ENCODE results near the gene HTD2. TPM values are rescaled to one million over a fixed set of nuclear protein-coding genes. Genes with fewer than 3 reads are reported as not detected.
"Not testable (repeated sequence)": the region's sequence is repeated elsewhere in the genome, so short reads cannot be mapped to it uniquely, and the experiment has no call there.

Gene HTD2
- polyA plus RNA-seq, 3 donors: 1.2 to 7.8 (median 3.2) TPM

DNA sequence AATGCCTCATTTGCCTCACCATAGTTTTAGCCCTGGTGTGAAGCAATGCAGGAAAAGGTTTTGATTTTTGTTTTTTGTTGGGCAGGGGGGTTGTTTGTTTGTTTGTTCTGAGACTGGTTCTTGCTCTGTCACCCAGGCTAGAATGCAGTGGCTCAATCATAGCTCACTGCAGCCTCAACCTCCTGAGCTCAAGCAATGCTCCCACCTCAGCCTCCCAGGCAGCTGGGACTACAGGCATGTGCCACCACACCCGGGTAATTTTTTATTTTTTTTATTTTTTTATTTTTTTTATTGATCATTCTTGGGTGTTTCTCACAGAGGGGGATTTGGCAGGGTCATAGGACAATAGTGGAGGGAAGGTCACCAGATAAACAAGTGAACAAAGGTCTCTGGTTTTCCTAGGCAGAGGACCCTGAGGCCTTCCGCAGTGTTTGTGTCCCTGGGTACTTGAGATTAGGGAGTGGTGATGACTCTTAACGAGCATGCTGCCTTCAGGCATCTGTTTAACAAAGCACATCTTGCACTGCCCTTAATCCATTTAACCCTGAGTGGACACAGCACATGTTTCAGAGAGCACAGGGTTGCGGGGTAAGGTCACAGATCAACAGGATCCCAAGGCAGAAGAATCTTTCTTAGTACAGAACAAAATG lies 17.2 kb upstream of the HTD2 start:
- WGBS, 3 donors: 92 to 97% (median 92%) methylated on average over 3 of the region's 4 CpGs
- H3K27ac ChIP-seq (ENCODE audit: low read depth, low read length): not testable (repeated sequence)

DNA sequence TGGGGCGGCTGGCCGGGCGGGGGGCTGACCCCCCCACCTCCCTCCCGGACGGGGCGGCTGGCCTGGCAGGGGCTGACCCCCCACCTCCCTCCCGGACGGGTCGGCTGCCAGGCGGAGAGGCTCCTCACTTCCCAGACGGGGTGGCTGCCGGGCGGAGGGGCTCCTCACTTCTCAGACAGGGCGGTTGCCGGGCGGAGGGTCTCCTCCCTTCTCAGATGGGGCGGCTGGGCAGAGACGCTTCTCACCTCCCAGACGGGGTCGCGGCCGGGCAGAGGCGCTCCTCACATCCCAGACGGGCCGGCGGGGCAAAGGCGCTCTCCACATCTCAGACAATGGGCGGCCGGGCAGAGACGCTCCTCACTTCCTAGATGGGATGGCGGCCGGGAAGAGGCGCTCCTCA lies 15.9 kb upstream of the HTD2 start:
- H3K27ac ChIP-seq (ENCODE audit: low read depth, low read length): not testable (repeated sequence)
- 97 to 98% (median 98%) methylated on average over 11 to 31 of the region's 33 CpGs for WGBS, 3 donors

DNA sequence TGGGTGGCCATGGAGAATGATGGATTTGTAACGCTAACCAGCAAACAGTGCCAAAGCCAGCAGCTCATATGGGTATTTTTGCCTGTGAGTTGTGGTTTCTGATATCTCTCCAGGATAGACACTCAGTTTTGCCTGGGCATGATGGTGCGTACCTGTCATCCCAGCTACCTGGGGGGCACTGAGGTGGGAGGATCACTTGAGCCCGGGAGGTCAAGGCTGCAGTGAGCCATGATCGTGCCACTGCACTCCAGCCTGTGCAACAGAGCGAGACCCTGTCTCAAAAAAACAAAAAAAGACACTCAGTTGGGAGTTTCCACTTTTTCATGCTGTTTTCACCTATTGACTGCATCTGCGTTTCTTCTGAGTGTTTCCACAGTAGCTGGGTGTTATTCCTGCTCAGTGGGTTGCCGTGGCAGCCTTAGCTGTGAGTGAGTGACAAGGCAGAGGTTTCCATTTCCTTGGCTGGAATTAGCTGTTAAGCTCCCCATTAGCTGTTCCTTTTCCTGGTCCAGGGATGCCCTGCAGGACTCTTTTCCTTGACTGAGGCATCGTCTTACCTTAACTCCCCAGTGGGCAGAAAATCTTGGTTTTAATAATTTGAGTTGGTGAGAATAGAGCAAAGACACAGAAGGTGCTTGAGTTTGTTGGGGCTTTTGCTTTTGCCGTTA lies 14.5 kb upstream of the HTD2 start:
- H3K27ac ChIP-seq (ENCODE audit: low read depth, low read length): no peak overlapping the region
- WGBS, 3 donors: 79 to 93% (median 87%) methylated on average over 9 of the region's 9 CpGs

DNA sequence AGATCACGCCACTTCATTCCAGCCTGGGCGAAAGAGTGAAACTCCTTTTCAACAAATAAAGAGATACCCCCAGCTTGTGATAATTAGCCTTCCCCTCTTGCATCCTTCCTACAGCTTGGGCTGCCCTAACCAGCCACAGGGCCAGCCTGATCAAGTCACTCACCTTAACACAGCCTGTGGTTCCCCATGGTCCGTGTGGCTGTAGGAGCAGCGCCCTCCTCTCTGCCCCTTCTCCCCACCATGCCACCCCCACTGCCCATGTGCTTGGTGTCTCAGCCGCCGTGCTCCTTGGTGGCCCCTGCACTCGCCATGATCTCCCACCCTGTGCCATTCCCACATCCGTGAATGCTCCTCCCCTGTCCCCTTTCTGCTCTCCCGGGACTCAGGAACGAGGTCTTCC lies 13.5 kb upstream of the HTD2 start:
- WGBS, 3 donors: 84 to 89% (median 86%) methylated on average over 10 of the region's 10 CpGs
- no peak overlapping the region for H3K27ac ChIP-seq (ENCODE audit: low read depth, low read length)

DNA sequence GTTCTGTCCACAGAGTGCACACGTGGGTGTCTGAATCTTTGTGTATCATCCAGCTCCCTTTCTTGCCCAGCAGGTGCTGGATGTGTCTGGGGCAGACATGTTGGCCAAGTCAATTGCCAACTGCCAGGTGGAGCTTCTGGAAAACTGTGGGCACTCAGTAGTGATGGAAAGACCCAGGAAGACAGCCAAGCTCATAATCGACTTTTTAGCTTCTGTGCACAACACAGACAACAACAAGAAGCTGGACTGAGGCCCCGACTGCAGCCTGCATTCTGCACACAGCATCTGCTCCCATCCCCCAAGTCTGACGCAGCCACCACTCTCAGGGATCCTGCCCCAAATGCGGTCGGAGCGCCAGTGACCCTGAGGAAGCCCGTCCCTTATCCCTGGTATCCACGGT lies 12.8 kb upstream of the HTD2 start:
- no peak overlapping the region for H3K27ac ChIP-seq (ENCODE audit: low read depth, low read length)
- 67 to 81% (median 81%) methylated on average over 9 of the region's 9 CpGs for WGBS, 3 donors

DNA sequence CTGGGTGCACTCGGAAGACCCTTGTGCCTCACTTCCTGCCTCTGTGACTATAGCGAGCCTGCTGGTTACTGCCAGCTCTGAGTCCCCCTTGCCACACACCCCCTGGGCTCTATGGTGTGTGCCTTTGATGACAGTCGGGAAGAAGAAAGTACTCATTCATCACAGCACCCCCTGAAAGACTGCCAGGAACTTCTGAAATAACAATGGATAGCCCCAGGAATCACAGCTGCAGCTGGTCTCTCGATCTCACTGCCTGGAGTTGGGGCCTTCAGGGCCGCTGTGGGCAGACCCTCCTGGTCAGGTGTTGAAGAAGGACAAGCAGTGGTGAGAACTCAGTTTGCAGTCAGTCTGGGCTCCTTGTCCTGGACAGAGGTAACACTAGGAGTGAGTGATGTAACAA lies 10.1 kb upstream of the HTD2 start:
- no peak overlapping the region for H3K27ac ChIP-seq (ENCODE audit: low read depth, low read length)
- 59 to 69% (median 65%) methylated on average over 5 of the region's 5 CpGs for WGBS, 3 donors

DNA sequence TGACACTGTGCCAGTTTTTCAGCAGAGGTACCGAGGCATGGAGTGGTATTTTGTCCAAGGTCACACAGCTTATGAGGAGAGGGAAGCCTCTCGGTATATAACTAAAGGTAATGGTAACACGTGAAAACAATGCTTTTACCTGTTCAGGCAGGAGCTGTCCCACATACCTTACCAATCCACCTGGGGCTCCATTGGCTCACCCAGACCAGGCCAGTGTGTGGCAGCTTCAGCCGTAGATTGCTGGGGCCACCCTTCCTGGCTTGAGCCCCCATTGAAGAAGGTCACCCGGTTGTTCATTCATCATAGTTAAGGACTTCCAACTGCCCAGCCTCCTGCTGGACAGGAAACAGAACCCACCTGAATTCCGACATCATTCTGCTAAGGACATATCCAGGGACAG lies 9.5 kb upstream of the HTD2 start:
- 43 to 76% (median 74%) methylated on average over 6 of the region's 6 CpGs for WGBS, 3 donors
- no peak overlapping the region for H3K27ac ChIP-seq (ENCODE audit: low read depth, low read length)

DNA sequence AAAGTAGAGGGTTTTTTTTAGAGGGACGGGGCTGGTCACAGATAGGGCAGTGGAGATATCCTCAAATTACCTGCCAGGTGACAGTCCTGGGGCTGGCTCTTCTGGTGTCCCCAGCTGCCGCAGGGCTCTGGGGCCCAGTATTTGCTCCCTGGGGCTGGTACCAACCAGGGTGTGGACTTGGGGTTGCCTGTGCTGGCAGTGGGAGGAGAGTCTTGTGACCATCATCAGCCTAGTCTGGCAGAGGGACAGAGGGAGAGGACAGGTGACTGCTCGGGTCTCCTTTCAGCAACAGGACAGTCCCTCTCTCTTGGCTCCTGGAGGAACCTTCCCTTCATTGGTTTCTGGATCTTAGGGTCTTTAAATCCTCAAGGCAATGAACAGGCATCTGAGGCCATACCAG lies 8.1 kb upstream of the HTD2 start:
- H3K27ac ChIP-seq (ENCODE audit: low read depth, low read length): no peak overlapping the region
- WGBS, 3 donors: 56 to 81% (median 77%) methylated on average over 3 of the region's 3 CpGs

DNA sequence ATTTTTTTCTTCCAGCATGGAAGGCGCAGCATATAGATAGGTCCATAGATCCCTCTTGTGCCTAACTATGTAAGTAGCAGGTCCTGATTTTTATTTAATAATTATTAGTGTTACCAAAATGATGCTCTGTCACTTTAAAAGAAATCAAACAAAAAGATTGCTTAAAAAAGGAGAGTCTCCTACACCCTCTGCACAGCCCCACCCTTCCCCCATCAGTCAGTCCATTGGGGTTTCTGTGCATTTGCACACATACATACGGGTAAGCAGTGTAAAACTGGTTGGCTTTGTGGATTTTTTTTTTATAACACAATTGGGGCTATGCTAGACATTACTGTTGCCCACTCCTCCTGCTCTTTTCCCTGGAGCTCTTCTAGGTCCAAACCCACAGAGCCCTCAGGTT lies 7.2 kb upstream of the HTD2 start:
- WGBS, 3 donors: 64 to 68% (median 66%) methylated on average over 2 of the region's 2 CpGs
- no peak overlapping the region for H3K27ac ChIP-seq (ENCODE audit: low read depth, low read length)

DNA sequence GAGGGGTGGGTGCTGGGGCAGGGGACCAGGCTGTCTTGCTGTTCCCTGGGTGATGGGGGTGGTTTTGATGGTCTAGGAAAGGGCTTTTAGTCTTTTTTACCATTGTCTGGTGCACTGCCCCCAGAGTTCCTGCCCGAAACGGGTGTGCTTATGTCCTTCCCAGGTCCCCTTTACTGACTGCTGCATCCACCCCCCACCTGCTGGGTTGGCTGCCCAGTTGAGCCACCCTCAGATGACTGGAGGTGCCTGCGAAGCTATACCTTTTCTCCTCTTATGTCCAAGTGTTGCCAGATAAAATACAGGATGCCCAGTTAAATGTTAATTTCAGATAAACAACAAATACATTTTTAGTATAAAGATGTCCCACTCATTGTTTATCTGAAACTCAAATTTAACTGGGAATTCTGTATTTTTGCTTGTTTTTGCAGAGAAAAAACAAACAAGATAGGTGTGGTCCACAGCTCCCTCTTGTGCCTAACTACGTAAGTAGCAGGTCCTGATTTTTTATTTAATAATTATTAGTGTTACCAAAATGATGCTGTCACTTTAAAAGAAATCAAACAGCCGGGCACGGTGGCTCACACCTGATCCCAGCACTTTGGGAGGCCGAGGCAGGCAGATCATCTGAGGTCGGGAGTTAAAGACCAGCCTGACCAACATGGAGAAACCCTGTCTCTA lies 6.3 kb upstream of the HTD2 start:
- H3K27ac ChIP-seq (ENCODE audit: low read depth, low read length): no peak overlapping the region
- 16 to 19% (median 17%) methylated on average over 8 of the region's 8 CpGs for WGBS, 3 donors

DNA sequence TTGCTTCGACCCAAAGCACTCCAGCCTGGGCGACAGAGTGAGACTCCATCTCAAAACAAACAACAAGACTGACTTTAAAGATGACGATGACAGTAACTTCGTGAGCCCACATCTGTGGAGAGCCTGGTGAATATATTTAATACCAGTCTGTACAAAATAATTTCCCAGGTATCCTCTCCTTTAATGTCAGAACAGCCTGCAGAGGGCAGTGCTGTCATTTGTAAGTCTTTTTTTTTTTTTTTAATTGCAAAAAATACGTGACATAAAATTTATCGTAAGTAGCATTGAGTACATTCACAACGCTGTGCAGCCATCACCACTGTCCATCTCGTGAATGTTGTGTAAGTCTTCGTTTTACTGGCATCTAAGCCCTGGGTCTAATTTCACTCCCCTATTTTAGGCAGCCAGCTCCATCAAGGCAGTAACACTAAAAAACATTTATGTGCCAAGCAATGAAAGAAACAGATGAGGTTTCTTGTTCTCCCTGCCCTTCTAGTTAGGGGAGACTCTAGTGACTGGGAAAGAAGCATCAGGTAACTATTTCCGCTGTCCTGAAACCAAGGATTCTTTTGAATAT lies 1.4 kb downstream of the HTD2 start:
- H3K27ac ChIP-seq (ENCODE audit: low read depth, low read length): no peak overlapping the region

DNA sequence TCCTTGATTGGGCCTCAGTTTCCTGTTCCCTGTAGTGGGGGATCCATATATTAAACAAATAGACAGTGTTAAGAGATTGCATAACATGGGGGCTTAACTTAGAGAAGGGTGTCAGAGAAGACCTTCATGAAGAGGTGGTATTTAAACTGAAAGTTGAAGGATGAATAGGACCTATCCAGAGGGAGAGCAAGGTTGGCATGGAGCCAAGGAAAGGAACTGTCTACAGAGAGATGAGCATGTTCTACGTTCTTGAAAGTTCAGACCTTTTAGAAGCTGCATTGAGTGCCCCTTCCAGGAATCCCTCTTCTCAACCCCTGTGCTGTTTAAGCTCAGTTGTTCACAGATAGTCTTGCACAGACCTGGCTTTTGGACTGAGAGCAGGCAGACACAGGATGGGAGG lies 2.4 kb downstream of the HTD2 start:
- 24 to 33% (median 32%) methylated on average over 1 of the region's 1 CpG for WGBS, 3 donors
- H3K27ac ChIP-seq (ENCODE audit: low read depth, low read length): no peak overlapping the region

More for the DNA sequence above, 1.4 kb downstream of the HTD2 start:
- WGBS, 3 donors: 27 to 31% (median 27%) methylated on average over 10 of the region's 10 CpGs

DNA sequence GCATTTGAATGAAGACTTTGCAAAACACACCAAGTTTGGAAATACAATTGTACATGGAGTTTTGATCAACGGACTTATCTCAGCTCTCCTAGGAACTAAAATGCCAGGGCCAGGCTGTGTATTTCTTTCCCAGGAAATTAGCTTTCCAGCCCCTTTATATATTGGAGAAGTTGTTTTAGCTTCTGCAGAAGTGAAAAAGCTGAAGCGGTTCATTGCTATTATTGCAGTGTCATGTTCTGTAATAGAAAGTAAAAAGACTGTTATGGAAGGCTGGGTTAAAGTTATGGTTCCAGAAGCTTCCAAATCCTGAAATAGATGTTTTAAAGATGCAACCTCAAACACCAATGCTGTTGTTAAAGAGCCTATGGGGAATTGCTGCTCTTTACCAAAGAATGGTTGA lies 11.5 kb downstream of the HTD2 start:
- no peak overlapping the region for H3K27ac ChIP-seq (ENCODE audit: low read depth, low read length)
- 76 to 85% (median 84%) methylated on average over 2 of the region's 2 CpGs for WGBS, 3 donors

DNA sequence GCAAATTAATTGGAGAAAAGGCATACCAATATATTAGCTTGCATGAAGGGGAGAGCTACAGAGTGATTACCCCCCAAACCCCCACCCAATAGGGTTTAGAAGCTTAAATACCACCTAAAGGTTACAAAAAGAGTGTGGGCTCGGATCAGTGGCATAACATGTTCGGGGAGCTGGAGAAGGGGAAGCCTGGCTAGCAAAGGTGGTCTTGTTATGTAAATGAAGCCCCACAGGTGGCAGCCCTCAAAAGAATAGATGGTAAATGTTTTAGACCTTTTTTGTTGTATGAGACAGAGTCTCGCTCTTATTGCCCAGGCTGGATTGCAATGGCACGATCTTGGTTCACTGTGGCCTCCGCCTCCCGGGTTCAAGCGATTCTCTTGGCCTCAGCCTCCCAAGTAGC lies 15.5 kb downstream of the HTD2 start:
- no peak overlapping the region for H3K27ac ChIP-seq (ENCODE audit: low read depth, low read length)
- 90 to 94% (median 93%) methylated on average over 7 of the region's 7 CpGs for WGBS, 3 donors

DNA sequence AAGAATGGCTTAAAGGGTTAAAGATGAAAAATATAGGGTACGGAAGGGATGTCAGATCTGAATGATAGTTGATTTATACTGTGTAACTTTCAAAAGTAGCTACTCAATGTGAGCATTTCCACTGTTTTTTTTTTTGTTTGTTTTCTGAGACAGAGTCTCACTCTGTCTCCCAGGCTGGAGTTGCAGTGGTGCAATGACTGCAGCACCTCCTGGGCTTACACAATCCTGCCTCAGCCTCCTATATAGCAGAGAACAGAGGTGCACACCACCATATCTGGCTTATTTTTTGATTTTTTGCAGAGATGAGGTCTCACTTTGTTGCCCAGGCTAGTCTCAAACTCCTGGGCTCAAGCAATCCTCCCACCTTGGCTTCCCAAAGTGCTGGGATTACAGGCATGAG lies 16.5 kb downstream of the HTD2 start:
- H3K27ac ChIP-seq (ENCODE audit: low read depth, low read length): no peak overlapping the region
- WGBS, 3 donors: 46 to 80% (median 78%) methylated on average over 1 of the region's 1 CpG

DNA sequence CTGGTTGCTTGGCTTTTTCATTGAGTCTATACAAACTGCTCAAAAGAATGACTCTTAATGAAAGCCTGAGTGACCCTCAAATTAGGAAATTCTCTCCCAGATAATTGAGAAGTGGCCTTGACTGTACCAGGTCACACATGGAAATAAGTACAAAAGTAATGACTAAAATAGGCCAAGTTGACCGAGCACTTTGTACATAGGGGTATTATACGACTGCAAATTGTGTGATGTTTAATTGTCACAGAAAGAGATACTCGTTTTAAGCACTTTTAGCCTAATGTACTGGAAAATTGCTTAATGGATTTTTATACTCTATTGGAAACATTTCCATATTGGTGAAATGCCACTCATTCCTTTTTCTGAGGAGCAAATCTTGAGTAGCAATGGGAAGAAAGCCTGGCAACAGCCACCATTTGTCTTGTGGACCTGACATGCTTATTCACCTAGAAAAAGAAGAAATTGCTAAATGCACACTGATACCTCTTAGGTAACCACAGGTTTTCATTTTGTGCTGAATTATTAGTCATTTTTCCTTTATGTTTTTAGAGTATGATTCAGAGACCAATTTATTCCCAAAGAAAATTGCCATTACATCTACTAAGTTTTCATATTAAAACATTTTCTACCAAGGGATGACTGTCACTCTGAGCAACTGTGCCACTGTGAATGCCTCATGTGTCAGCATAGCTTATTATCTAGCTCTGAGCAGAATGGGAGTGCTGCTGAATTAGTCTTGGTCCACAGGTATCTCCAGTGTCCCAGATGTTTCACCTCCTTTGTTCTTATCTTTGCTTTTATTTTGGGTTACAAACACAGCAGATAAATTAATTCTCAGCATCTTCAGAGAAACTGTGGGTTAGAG lies 17.4 kb downstream of the HTD2 start:
- WGBS, 3 donors: 68 to 84% (median 82%) methylated on average over 3 of the region's 3 CpGs
- H3K27ac ChIP-seq (ENCODE audit: low read depth, low read length): no peak overlapping the region

DNA sequence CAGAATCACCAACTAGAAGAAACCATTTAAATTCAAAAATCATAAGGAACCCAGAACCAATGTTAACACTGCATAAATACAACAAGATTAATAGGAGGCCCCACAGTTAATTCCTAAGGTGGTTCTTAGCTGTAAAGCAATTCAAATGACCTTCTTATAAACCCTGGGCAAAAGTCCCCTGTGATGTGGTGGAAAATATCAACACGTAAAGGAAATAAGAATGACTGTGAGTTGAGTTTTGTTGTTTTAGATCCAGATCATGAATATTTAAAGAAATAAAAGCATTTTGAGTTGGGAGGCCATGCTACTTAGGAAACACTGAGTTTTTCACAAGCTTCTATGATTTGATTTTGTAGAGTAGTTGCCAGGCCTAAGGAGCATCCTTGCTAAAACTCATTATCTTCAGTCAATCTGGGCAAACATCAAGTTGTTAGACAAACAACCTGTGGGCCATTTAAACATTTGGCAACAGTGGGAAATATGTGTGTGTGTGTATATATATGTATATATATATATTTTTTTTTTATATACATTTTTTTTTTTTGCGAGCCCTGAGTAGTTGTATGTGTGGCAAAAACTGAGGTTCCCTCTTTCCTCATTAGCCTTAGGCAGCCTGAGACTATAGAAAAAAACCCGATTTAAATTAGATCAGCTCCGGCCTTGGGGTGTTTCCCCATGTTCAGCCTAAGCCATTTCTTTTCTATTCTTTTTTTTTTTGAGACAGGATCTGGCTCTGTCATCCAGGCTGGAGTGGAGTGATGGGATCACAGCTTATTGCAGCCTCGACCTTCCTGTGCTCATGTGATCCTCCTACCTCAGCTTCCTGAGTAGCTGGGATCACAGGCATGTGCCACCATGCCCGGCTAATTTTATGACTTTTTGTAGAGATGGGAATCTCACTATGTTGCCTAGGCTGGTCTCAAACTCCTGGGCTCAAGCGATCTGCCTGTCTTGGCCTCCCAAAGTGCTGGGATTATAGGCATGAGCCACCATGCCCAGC lies 18.4 kb downstream of the HTD2 start:
- H3K27ac ChIP-seq (ENCODE audit: low read depth, low read length): no peak overlapping the region
- WGBS, 3 donors: 74 to 80% (median 79%) methylated on average over 7 of the region's 7 CpGs

Data from adipose tissue (tissue), 3 donors.